Measurements from ENCODE around the gene ALPK3.
A peak's percentile ranks its signal among the peaks of the same experiment; 100 is the strongest.
"Not testable (repeated sequence)": the region's sequence is repeated elsewhere in the genome, so short reads cannot be mapped to it uniquely, and the experiment has no call there.

The ALPK3 gene

GRCh38 chr15:84874981-84875699 lies 58.0 kb downstream of the ALPK3 start:
- DNase-seq (ENCODE audit: low spot score) = no peak

- DNase-seq (ENCODE audit: low spot score) = no peak
These were observed 59.1 kb downstream of the ALPK3 start for GRCh38 chr15:84876269-84876668.

GRCh38 chr15:84877701-84878100 lies 60.5 kb downstream of the ALPK3 start:
- not testable (repeated sequence) for DNase-seq (ENCODE audit: low spot score)

- peak; percentile 20 for DNase-seq (ENCODE audit: low spot score)
These were observed 61.3 kb downstream of the ALPK3 start for GRCh38 chr15:84878504-84878903.

GRCh38 chr15:84879088-84879780 lies 62.1 kb downstream of the ALPK3 start:
- no peak for DNase-seq (ENCODE audit: low spot score)

GRCh38 chr15:84880007-84880406 lies 62.9 kb downstream of the ALPK3 start:
- DNase-seq (ENCODE audit: low spot score) = no peak

GRCh38 chr15:84880822-84881519 lies 63.8 kb downstream of the ALPK3 start:
- no peak for DNase-seq (ENCODE audit: low spot score)

GRCh38 chr15:84881520-84881830 lies 64.3 kb downstream of the ALPK3 start:
- no peak for DNase-seq (ENCODE audit: low spot score)

GRCh38 chr15:84883466-84883865 lies 66.3 kb downstream of the ALPK3 start:
- DNase-seq (ENCODE audit: low spot score) = no peak

GRCh38 chr15:84883916-84884781 lies 67.0 kb downstream of the ALPK3 start, which contains the start of gene SLC28A1:
Gene SLC28A1 (plus strand): TSS chr15:84884662. CDS start chr15:84887761, 3,099 bp downstream.
- no peak for DNase-seq (ENCODE audit: low spot score)

- no peak for DNase-seq (ENCODE audit: low spot score)
These were observed 68.6 kb downstream of the ALPK3 start for GRCh38 chr15:84885801-84886200.

- DNase-seq (ENCODE audit: low spot score) = no peak
These were observed 69.2 kb downstream of the ALPK3 start for GRCh38 chr15:84886211-84886983.

- DNase-seq (ENCODE audit: low spot score) = no peak
These were observed 69.8 kb downstream of the ALPK3 start for GRCh38 chr15:84886984-84887299.

GRCh38 chr15:84887938-84888337 lies 70.8 kb downstream of the ALPK3 start:
- no peak for DNase-seq (ENCODE audit: low spot score)

GRCh38 chr15:84888639-84889038 lies 71.5 kb downstream of the ALPK3 start:
- DNase-seq (ENCODE audit: low spot score) = no peak

- DNase-seq (ENCODE audit: low spot score) = no peak
These were observed 72.3 kb downstream of the ALPK3 start for GRCh38 chr15:84889313-84889990.

- no peak for DNase-seq (ENCODE audit: low spot score)
These were observed 73.0 kb downstream of the ALPK3 start for GRCh38 chr15:84889991-84890669.

- no peak for DNase-seq (ENCODE audit: low spot score)
These were observed 73.6 kb downstream of the ALPK3 start for GRCh38 chr15:84890670-84891162.

- DNase-seq (ENCODE audit: low spot score) = no peak
These were observed 74.2 kb downstream of the ALPK3 start for GRCh38 chr15:84891339-84891738.

- no peak for DNase-seq (ENCODE audit: low spot score)
These were observed 75.7 kb downstream of the ALPK3 start for GRCh38 chr15:84892786-84893307.
